ENCODE measurements around the gene THEMIS. TPM values are rescaled to one million over a fixed set of nuclear protein-coding genes. Genes with fewer than 3 reads are reported as not detected.

Gene THEMIS
- total RNA-seq, 4 donors from 2014 or later = 0.08 to 0.44 (median 0.16) TPM

DNA sequence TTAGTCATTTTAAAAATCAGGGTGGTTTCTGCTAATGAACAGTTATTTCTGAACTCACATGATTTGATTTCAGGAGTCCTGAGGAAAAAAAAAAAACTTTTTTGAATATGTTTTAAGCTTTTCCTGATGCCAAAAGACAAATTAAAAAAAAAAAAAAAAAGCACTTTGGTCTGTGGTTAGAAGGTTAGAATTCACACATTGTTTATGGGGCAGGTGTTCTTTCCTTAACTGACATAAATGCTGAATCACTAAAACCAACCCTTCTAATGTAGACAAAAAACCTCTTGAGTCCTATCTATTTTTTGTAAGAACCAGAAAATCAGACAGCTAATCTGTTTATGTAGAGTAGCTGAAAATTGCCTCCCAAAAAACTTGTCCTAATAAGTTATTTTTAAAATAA lies 20.4 kb downstream of the THEMIS start:
- intact Hi-C loops (cut with DNase I; ENCODE audit: low total_unique reads) = no loop called here
- TF ChIP-seq CTCF (IDR thresholded peaks at IDR 0.05) (no peak), POLR2A (IDR thresholded peaks at IDR 0.05) (no peak)
- no peak overlapping the region for H3K4me3 ChIP-seq (ENCODE audit: low read depth, poor library complexity, severe bottlenecking)
- DNase-seq (ENCODE audit: low spot score in 2 of 2) = no peak

DNA sequence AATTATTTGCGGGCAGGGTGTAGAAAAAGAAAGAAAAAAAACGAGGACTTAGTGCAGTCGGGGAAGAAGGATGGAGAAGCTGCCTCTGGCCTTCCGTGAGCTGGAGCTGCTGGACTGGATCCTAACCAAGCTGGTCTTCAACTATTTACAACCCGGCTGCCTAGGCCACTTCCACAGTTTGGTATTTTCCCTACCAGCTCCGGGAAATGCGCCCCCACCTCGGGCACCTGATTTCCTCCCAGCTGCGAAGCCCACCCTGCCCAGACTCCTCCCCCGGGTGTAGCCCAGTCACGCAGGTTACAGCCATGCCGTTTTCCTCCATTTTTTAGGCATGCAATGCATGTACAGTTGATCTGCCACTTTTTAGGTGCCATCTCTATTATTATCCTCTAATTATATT lies 21.2 kb downstream of the THEMIS start:
- intact Hi-C loops (cut with DNase I; ENCODE audit: low total_unique reads) = no loop called here
- DNase-seq (ENCODE audit: low spot score in 2 of 2) = no peak
- 24 to 43% methylated on average over 12 of the region's 12 CpGs for WGBS, 2 donors
- H3K4me3 ChIP-seq (ENCODE audit: low read depth, poor library complexity, severe bottlenecking) = no peak overlapping the region
- TF ChIP-seq CTCF (IDR thresholded peaks at IDR 0.05) (no peak), POLR2A (IDR thresholded peaks at IDR 0.05) (no peak)

- no peak for TF ChIP-seq CTCF (IDR thresholded peaks at IDR 0.05)
- no peak for TF ChIP-seq POLR2A (IDR thresholded peaks at IDR 0.05)
- 66 to 79% methylated on average over 2 of the region's 2 CpGs for WGBS, 2 donors
- no peak for DNase-seq (ENCODE audit: low spot score in 2 of 2)
- intact Hi-C loops (cut with DNase I; ENCODE audit: low total_unique reads) = no loop called here
- H3K4me3 ChIP-seq (ENCODE audit: low read depth, poor library complexity, severe bottlenecking) = no peak overlapping the region
These were observed 22.7 kb downstream of the THEMIS start for GRCh38 chr6:127878115-127878514.

DNA sequence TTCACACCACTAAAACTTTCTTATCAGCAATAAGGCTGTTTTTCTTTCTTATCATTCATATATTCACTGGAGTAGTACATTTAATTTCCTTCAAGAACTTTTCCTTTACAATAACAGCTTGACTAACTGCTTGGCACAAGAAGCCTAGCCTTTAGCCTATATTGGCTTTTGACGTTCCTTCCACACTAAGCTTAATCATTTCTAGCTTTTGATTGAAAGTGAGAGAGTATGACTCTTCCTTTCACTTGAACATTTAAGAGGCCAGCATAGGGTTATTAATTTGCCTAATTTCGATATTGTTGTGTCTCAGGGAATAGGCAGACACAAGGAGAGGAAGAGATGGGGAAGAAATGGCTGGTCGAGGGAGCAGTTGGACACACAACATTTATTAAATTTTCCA lies 23.6 kb downstream of the THEMIS start:
- no peak for DNase-seq (ENCODE audit: low spot score in 2 of 2)
- WGBS, 2 donors = 84 to 90% methylated on average over 3 of the region's 3 CpGs
- H3K4me3 ChIP-seq (ENCODE audit: low read depth, poor library complexity, severe bottlenecking) = no peak overlapping the region
- TF ChIP-seq CTCF (IDR thresholded peaks at IDR 0.05) = no peak
- TF ChIP-seq POLR2A (IDR thresholded peaks at IDR 0.05) = no peak
- intact Hi-C loops (cut with DNase I; ENCODE audit: low total_unique reads) = no loop called here

GRCh38 chr6:127869772-127870404 lies 31.0 kb downstream of the THEMIS start:
- intact Hi-C loops (cut with DNase I; ENCODE audit: low total_unique reads) = no loop called here
- no peak for DNase-seq (ENCODE audit: low spot score in 2 of 2)
- 77 to 83% methylated on average over 4 of the region's 4 CpGs for WGBS, 2 donors

More at GRCh38 chr6:127869772-127870404, 31.0 kb downstream of the THEMIS start:
- no peak overlapping the region for H3K4me3 ChIP-seq (ENCODE audit: low read depth, poor library complexity, severe bottlenecking)
- no peak for TF ChIP-seq CTCF (IDR thresholded peaks at IDR 0.05)
- no peak for TF ChIP-seq POLR2A (IDR thresholded peaks at IDR 0.05)

Data from lower leg skin (tissue), 4 donors.